Measurements from ENCODE around the gene LALBA.

DNA sequence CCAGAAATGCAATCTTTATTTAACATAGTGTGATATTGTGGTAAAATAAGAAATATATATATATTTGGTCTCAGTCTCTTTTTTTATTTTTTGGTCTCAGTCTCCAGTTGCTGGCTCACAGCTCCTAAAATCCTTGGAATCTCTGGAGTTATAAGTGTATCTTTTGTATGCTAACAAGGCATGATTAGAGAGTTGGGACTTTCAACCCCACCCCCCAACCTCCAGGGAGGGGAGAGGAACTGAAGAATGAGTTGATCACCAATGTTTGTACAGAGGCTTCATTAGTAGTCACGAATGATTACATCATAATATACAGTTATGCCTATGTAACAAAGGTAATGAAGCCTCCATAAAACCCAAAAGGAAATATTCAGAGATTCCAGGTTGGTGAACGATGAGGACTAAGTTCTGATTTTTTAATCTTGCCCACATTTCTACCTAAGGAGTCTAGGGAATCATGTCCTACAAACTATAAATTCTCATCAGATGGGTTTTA lies 22.8 kb upstream of the LALBA start:
- TF ChIP-seq, protein P1, sequence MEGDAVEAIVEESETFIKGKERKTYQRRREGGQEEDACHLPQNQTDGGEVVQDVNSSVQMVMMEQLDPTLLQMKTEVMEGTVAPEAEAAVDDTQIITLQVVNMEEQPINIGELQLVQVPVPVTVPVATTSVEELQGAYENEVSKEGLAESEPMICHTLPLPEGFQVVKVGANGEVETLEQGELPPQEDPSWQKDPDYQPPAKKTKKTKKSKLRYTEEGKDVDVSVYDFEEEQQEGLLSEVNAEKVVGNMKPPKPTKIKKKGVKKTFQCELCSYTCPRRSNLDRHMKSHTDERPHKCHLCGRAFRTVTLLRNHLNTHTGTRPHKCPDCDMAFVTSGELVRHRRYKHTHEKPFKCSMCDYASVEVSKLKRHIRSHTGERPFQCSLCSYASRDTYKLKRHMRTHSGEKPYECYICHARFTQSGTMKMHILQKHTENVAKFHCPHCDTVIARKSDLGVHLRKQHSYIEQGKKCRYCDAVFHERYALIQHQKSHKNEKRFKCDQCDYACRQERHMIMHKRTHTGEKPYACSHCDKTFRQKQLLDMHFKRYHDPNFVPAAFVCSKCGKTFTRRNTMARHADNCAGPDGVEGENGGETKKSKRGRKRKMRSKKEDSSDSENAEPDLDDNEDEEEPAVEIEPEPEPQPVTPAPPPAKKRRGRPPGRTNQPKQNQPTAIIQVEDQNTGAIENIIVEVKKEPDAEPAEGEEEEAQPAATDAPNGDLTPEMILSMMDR (IDR thresholded peaks at IDR 0.05; ENCODE audit: low read depth, low read length, missing input control): no peak
- TF ChIP-seq, protein P2, sequence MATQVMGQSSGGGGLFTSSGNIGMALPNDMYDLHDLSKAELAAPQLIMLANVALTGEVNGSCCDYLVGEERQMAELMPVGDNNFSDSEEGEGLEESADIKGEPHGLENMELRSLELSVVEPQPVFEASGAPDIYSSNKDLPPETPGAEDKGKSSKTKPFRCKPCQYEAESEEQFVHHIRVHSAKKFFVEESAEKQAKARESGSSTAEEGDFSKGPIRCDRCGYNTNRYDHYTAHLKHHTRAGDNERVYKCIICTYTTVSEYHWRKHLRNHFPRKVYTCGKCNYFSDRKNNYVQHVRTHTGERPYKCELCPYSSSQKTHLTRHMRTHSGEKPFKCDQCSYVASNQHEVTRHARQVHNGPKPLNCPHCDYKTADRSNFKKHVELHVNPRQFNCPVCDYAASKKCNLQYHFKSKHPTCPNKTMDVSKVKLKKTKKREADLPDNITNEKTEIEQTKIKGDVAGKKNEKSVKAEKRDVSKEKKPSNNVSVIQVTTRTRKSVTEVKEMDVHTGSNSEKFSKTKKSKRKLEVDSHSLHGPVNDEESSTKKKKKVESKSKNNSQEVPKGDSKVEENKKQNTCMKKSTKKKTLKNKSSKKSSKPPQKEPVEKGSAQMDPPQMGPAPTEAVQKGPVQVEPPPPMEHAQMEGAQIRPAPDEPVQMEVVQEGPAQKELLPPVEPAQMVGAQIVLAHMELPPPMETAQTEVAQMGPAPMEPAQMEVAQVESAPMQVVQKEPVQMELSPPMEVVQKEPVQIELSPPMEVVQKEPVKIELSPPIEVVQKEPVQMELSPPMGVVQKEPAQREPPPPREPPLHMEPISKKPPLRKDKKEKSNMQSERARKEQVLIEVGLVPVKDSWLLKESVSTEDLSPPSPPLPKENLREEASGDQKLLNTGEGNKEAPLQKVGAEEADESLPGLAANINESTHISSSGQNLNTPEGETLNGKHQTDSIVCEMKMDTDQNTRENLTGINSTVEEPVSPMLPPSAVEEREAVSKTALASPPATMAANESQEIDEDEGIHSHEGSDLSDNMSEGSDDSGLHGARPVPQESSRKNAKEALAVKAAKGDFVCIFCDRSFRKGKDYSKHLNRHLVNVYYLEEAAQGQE (IDR thresholded peaks at IDR 0.05): no peak
- no peak for TF ChIP-seq TAF1 (conservative IDR thresholded peaks at IDR 0.05)
- TF ChIP-seq, protein P3, sequence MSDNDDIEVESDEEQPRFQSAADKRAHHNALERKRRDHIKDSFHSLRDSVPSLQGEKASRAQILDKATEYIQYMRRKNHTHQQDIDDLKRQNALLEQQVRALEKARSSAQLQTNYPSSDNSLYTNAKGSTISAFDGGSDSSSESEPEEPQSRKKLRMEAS (IDR thresholded peaks at IDR 0.05): no peak
- TF ChIP-seq JUND (IDR thresholded peaks at IDR 0.05): no peak
- TF ChIP-seq NR2F2 (IDR thresholded peaks at IDR 0.05): no peak
- no peak for TF ChIP-seq SP1 (IDR thresholded peaks at IDR 0.05)
- TF ChIP-seq YY1 (IDR thresholded peaks at IDR 0.05): no peak
- no peak for TF ChIP-seq RXRA (IDR thresholded peaks at IDR 0.05)
